ENCODE measurements around the gene ASB13. TPM values are rescaled to one million over a fixed set of nuclear protein-coding genes. Genes with fewer than 3 reads are reported as not detected.

ASB13 gene
- total and polyA plus RNA-seq, 2 of the 13 experiments (the other 11 are each of a cell fraction or from before 2014, with no cell fraction given): 9.3 to 15.4 TPM

- TF ChIP-seq TFDP1 (CRISPR knock-in tag; IDR thresholded peaks at IDR 0.05; ENCODE audit: borderline replicate concordance) (peak; percentile 94), ZNF441 (CRISPR knock-in tag; IDR thresholded peaks at IDR 0.05; ENCODE audit: borderline replicate concordance) (peak; percentile 75; the same call in 1 of the 2 replicates), HNF4A (CRISPR knock-in tag; IDR thresholded peaks at IDR 0.05) (peak; percentile 35; the same call in 1 of the 2 replicates), E2F1 (CRISPR knock-in tag; IDR thresholded peaks at IDR 0.05) (peak; percentile 63; the same call in 1 of the 2 replicates), ZNF136 (CRISPR knock-in tag; IDR thresholded peaks at IDR 0.05; ENCODE audit: low read depth) (no peak), ELF1 (CRISPR knock-in tag; IDR thresholded peaks at IDR 0.05) (peak; percentile 64), ELF4 (CRISPR knock-in tag; IDR thresholded peaks at IDR 0.05; ENCODE audit: borderline replicate concordance) (no peak), FOXJ3 (CRISPR knock-in tag; IDR thresholded peaks at IDR 0.05; ENCODE audit: borderline replicate concordance) (peak; percentile 52; the same call in 1 of the 2 replicates), ZBTB20 (CRISPR knock-in tag; IDR thresholded peaks at IDR 0.05; ENCODE audit: borderline replicate concordance, low read depth) (no peak; the same call in 1 of the 2 replicates), ZNF512B (CRISPR knock-in tag; IDR thresholded peaks at IDR 0.05; ENCODE audit: borderline replicate concordance) (peak; percentile 48), ZNF382 (CRISPR knock-in tag; IDR thresholded peaks at IDR 0.05; ENCODE audit: borderline replicate concordance) (no peak), BCL3 (CRISPR knock-in tag; IDR thresholded peaks at IDR 0.05) (peak; percentile 88), ZFP90 (CRISPR knock-in tag; IDR thresholded peaks at IDR 0.05; ENCODE audit: borderline replicate concordance) (peak; percentile 73; the same call in 1 of the 2 replicates), FOXP4 (CRISPR knock-in tag; IDR thresholded peaks at IDR 0.05) (peak; percentile 76), NRL (CRISPR knock-in tag; IDR thresholded peaks at IDR 0.05; ENCODE audit: borderline replicate concordance) (no peak; the same call in 1 of the 2 replicates), KDM1A (CRISPR knock-in tag; IDR thresholded peaks at IDR 0.05) (0 out of 2 replicates have a peak, but pooled peaks have one; percentile 57), ZBTB8A (CRISPR knock-in tag; IDR thresholded peaks at IDR 0.05; ENCODE audit: borderline replicate concordance, low read depth) (no peak)
These were observed 26.3 kb upstream of the ASB13 start (continued) for GRCh38 chr10:5692461-5693358.
